LNCAP (cell line): ENCODE measurements around the gene GPI.

Experiments used
- CTCF ChIP-seq: fragments of 450-650 bp; IDR thresholded peaks from 2 replicates; pipeline ENCODE4 v1.5.1; 2017; ENCODE audit warnings: mild to moderate bottlenecking

Gene GPI

GRCh38 chr19:34321735-34322134 lies 43.3 kb upstream of the GPI start:
- TF ChIP-seq CTCF: no peak

- TF ChIP-seq CTCF: no peak
Measured at GRCh38 chr19:34323433-34324204, 41.4 kb upstream of the GPI start.

GRCh38 chr19:34324320-34324719 lies 40.7 kb upstream of the GPI start:
- TF ChIP-seq CTCF: no peak

- no peak for TF ChIP-seq CTCF
Measured at GRCh38 chr19:34325181-34325580, 39.8 kb upstream of the GPI start.

GRCh38 chr19:34325981-34326787 lies 38.8 kb upstream of the GPI start:
- no peak for TF ChIP-seq CTCF

GRCh38 chr19:34327851-34328250 lies 37.1 kb upstream of the GPI start:
- no peak for TF ChIP-seq CTCF

GRCh38 chr19:34328982-34329381 lies 36.0 kb upstream of the GPI start:
- no peak for TF ChIP-seq CTCF
